Mesenchymal stem cell (in vitro differentiated cells and primary cell): ENCODE results near the gene METTL3.

Experiments used
- DNase-seq: peaks from one replicate; pipeline ENCODE4 v3.0.0-alpha.2; 2013
- H2AFZ ChIP-seq: one replicate; pipeline ENCODE4 v1.6.1; 2013; ENCODE audit warnings: low read depth, mild to moderate bottlenecking, control low read depth, inconsistent platforms, low read length, moderate library complexity
- H2AK5ac ChIP-seq: 2 replicates; pipeline ENCODE4 v1.6.1; 2013; ENCODE audit warnings: low read length, moderate library complexity, mild to moderate bottlenecking, inconsistent platforms; ENCODE audit not compliant: severe bottlenecking
- H2BK120ac ChIP-seq: one replicate; pipeline ENCODE4 v1.6.1; 2013; ENCODE audit warnings: low read depth, mild to moderate bottlenecking, inconsistent platforms, low read length, moderate library complexity
- H2BK12ac ChIP-seq, 2 experiments: one replicate each; pipeline ENCODE4 v1.6.1; 2013; ENCODE audit warnings: inconsistent platforms in 2 of 2, low read length in 2 of 2, mild to moderate bottlenecking in 2 of 2, moderate library complexity in 2 of 2, control low read depth in 1 of 2
- H2BK15ac ChIP-seq: one replicate; pipeline ENCODE4 v1.6.1; 2013; ENCODE audit warnings: mild to moderate bottlenecking, low read depth, inconsistent platforms; ENCODE audit not compliant: poor library complexity, severe bottlenecking
- H2BK5ac ChIP-seq: 2 replicates; pipeline ENCODE4 v1.6.1; 2013; ENCODE audit warnings: low read depth, mild to moderate bottlenecking, low read length, control low read depth, inconsistent platforms; ENCODE audit not compliant: poor library complexity, severe bottlenecking
- H3K14ac ChIP-seq, 2 experiments: one replicate each; pipeline ENCODE4 v1.6.1; 2013; ENCODE audit warnings: inconsistent platforms in 2 of 2, low read length in 2 of 2, control low read depth in 1 of 2, mild to moderate bottlenecking in 1 of 2, moderate library complexity in 1 of 2
- H3K18ac ChIP-seq, 2 experiments: one replicate each; pipeline ENCODE4 v1.6.1; 2013; ENCODE audit warnings: inconsistent platforms in 2 of 2, low read length in 2 of 2, control low read depth in 1 of 2, low read depth in 1 of 2, mild to moderate bottlenecking in 1 of 2
- H3K23ac ChIP-seq, 2 experiments: one replicate each; pipeline ENCODE4 v1.6.1; 2013; ENCODE audit warnings: inconsistent platforms in 2 of 2, low read length in 2 of 2, mild to moderate bottlenecking in 2 of 2, moderate library complexity in 2 of 2, control low read depth in 1 of 2
- H3K27ac ChIP-seq: 2 replicates; pipeline ENCODE4 v1.5.1; 2013; ENCODE audit warnings: mild to moderate bottlenecking, moderate library complexity, low read length, control low read depth, inconsistent platforms; ENCODE audit not compliant: poor library complexity, severe bottlenecking
- H3K27me3 ChIP-seq, 2 experiments: 2 replicates each; pipeline versions ENCODE4 v1.6.1 to v1.7.0; 2013; ENCODE audit warnings: low read length in 2 of 2, mild to moderate bottlenecking in 2 of 2, moderate library complexity in 2 of 2, control low read depth in 1 of 2, inconsistent platforms in 1 of 2; ENCODE audit not compliant: control insufficient read depth in 1 of 2, insufficient read depth in 1 of 2
- H3K36me3 ChIP-seq, 2 experiments: 2 replicates each; pipeline versions ENCODE4 v1.6.1 to v1.7.0; 2013; ENCODE audit warnings: low read length in 2 of 2, control low read depth in 1 of 2, inconsistent platforms in 1 of 2, low read depth in 1 of 2, mild to moderate bottlenecking in 1 of 2; ENCODE audit not compliant: insufficient read depth in 2 of 2, control insufficient read depth in 1 of 2
- H3K4ac ChIP-seq, 2 experiments: one replicate each; pipeline ENCODE4 v1.6.1; 2013; ENCODE audit warnings: inconsistent platforms in 2 of 2, low read length in 2 of 2, mild to moderate bottlenecking in 2 of 2, moderate library complexity in 2 of 2, control low read depth in 1 of 2, low read depth in 1 of 2
- H3K4me1 ChIP-seq: 2 replicates; pipeline ENCODE4 v1.6.1; 2013; ENCODE audit warnings: low read depth, low read length, control low read depth; ENCODE audit not compliant: control insufficient read depth, insufficient read depth
- H3K4me2 ChIP-seq: 2 replicates; pipeline ENCODE4 v1.6.1; 2013; ENCODE audit warnings: low read length, mild to moderate bottlenecking, inconsistent platforms; ENCODE audit not compliant: poor library complexity, severe bottlenecking
- H3K4me3 ChIP-seq, 2 experiments: 2 replicates each; pipeline versions ENCODE4 v1.5.1 to v1.7.0; 2013; ENCODE audit warnings: low read length in 2 of 2, mild to moderate bottlenecking in 2 of 2, control low read depth in 1 of 2, low read depth in 1 of 2; ENCODE audit not compliant: insufficient read depth in 1 of 2
- H3K79me1 ChIP-seq: replicated peaks from 2 replicates; pipeline ENCODE4 v1.6.1; 2013; ENCODE audit warnings: mild to moderate bottlenecking, control low read depth, low read length, inconsistent platforms; ENCODE audit not compliant: poor library complexity, severe bottlenecking
- H3K9ac ChIP-seq: 2 replicates; pipeline ENCODE4 v1.7.0; 2013; ENCODE audit warnings: mild to moderate bottlenecking, low read length, moderate library complexity
- H3K9me3 ChIP-seq: 2 replicates; pipeline ENCODE4 v1.7.0; 2013; ENCODE audit warnings: mild to moderate bottlenecking, low read length; ENCODE audit not compliant: control insufficient read depth
- H4K8ac ChIP-seq: one replicate; pipeline ENCODE4 v1.6.1; 2013; ENCODE audit warnings: inconsistent platforms, mild to moderate bottlenecking, low read length, moderate library complexity
- H4K91ac ChIP-seq: one replicate; pipeline ENCODE4 v1.6.1; 2013; ENCODE audit warnings: mild to moderate bottlenecking, low read length, inconsistent platforms
- WGBS: methylation state at CpG from one replicate; pipeline ENCODE4 v1.1.7; 2013; ENCODE audit warnings: mixed read lengths; 5-methylcytosine and 5-hydroxymethylcytosine counted together

METTL3 gene

DNA sequence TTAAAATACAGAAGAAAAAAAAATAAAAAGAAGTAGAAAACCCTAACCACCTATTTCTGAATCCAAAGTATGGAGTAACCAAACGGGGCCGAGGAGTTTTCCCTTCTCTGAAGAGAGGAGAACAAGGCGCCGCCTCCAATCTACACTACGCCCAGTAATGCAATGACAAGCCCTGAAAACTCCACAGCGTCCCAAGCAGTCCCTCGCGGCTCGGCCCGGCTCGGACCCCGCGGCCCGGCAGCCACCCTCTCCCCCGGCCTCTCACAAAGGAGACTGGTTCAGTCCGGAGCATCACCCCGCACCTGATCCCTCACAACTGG is 55.6 kb downstream of the METTL3 start:
- peak overlapping the region; percentile 66 to 73 for H3K18ac ChIP-seq
- no peak overlapping the region for H2BK5ac ChIP-seq
- peak overlapping the region in 1 of 2 experiments; percentile 97 for H3K4ac ChIP-seq
- no peak overlapping the region for H3K14ac ChIP-seq
- H3K4me3 ChIP-seq, result peak overlapping the region; percentile 87 to 96
- no peak for DNase-seq
- peak overlapping the region; percentile 95 for H3K4me2 ChIP-seq
- no peaks in the 10 kb centered on the region for H3K27me3 ChIP-seq
- H4K91ac ChIP-seq, result no peak overlapping the region
- peak overlapping the region; percentile 76 for H2AFZ ChIP-seq
- H2BK120ac ChIP-seq, result peak overlapping the region; percentile 52
- H4K8ac ChIP-seq, result no peak overlapping the region
- no peaks in the 10 kb centered on the region for H3K9me3 ChIP-seq
- H2BK15ac ChIP-seq, result no peak overlapping the region
- H3K36me3 ChIP-seq, result peaks cover 4 to 28% of the 10 kb centered on the region in 2 experiments
- H3K23ac ChIP-seq, result no peak overlapping the region
- H3K79me1 ChIP-seq, result no peaks in the 10 kb centered on the region
- WGBS, result 0% methylated on average over 4 of the region's 17 CpGs
- H2BK12ac ChIP-seq, result peak overlapping the region in 1 of 2 experiments; percentile 42
- peak overlapping the region; percentile 100 for H3K9ac ChIP-seq
- H2AK5ac ChIP-seq, result no peak overlapping the region
- H3K4me1 ChIP-seq, result peaks cover 5% of the 10 kb centered on the region
- H3K27ac ChIP-seq, result peak overlapping the region; percentile 83

- no peaks in the 10 kb centered on the region for H3K79me1 ChIP-seq
- peaks cover 2 to 25% of the 10 kb centered on the region in 2 experiments for H3K36me3 ChIP-seq
- H3K27me3 ChIP-seq, result no peaks in the 10 kb centered on the region
- H3K4me2 ChIP-seq, result peak overlapping the region; percentile 95
- H3K9ac ChIP-seq, result peak overlapping the region; percentile 100
- H3K4ac ChIP-seq, result no peak overlapping the region
- H4K8ac ChIP-seq, result no peak overlapping the region
- peak overlapping the region; percentile 83 for H3K27ac ChIP-seq
- H3K4me1 ChIP-seq, result peaks cover 6% of the 10 kb centered on the region
- no peak overlapping the region for H2AK5ac ChIP-seq
- no peak overlapping the region for H2BK15ac ChIP-seq
- no peak overlapping the region for H4K91ac ChIP-seq
- no peak overlapping the region for H3K23ac ChIP-seq
- DNase-seq, result peak; percentile 15
- peak overlapping the region in 1 of 2 experiments; percentile 41 for H3K14ac ChIP-seq
- WGBS, result 55% methylated on average over 15 of the region's 15 CpGs
- no peak overlapping the region for H2AFZ ChIP-seq
- no peak overlapping the region for H2BK5ac ChIP-seq
- no peak overlapping the region for H2BK12ac ChIP-seq
- no peak overlapping the region for H2BK120ac ChIP-seq
- no peak overlapping the region for H3K18ac ChIP-seq
- H3K4me3 ChIP-seq, result peak overlapping the region; percentile 49 to 96
- H3K9me3 ChIP-seq, result no peaks in the 10 kb centered on the region
Observed at GRCh38 chr14:21454843-21455544, 56.1 kb downstream of the METTL3 start.

GRCh38 chr14:21449899-21450216 is 61.3 kb downstream of the METTL3 start:
- H3K14ac ChIP-seq, result no peak overlapping the region
- peak overlapping the region; percentile 8 for H3K9ac ChIP-seq
- no peak overlapping the region for H4K91ac ChIP-seq
- no peak overlapping the region for H3K4me3 ChIP-seq
- H2BK12ac ChIP-seq, result no peak overlapping the region
- no peak overlapping the region for H3K18ac ChIP-seq
- 100% methylated on average over 1 of the region's 1 CpG for WGBS
- H3K27me3 ChIP-seq, result no peaks in the 10 kb centered on the region
- DNase-seq, result no peak
- H3K23ac ChIP-seq, result no peak overlapping the region
- no peak overlapping the region for H2BK15ac ChIP-seq
- H4K8ac ChIP-seq, result no peak overlapping the region
- H2BK120ac ChIP-seq, result no peak overlapping the region
- H3K79me1 ChIP-seq, result peaks cover 2% of the 10 kb centered on the region
- no peak overlapping the region for H3K27ac ChIP-seq
- no peak overlapping the region for H2BK5ac ChIP-seq
- H2AFZ ChIP-seq, result no peak overlapping the region
- H3K4ac ChIP-seq, result no peak overlapping the region
- no peak overlapping the region for H2AK5ac ChIP-seq
- H3K4me2 ChIP-seq, result no peak overlapping the region
- no peaks in the 10 kb centered on the region for H3K9me3 ChIP-seq
- H3K36me3 ChIP-seq, result peaks cover 5 to 7% of the 10 kb centered on the region in 2 experiments
- H3K4me1 ChIP-seq, result peaks cover 5% of the 10 kb centered on the region
